Trophoblast cell (in vitro differentiated cells and primary cell): Measurements from ENCODE around the gene PLEKHA5.

ENCODE experiments used
- DNase-seq, 2 donors: peaks; one replicate each; pipeline ENCODE4 v3.0.0-alpha.2; 2016
- H2AFZ ChIP-seq: 2 replicates; pipeline ENCODE4 v1.6.1; 2013; ENCODE audit warnings: low read length, moderate library complexity, mild to moderate bottlenecking; ENCODE audit not compliant: insufficient read depth, poor library complexity
- H2AK5ac ChIP-seq: 2 replicates; pipeline ENCODE4 v1.6.1; 2013; ENCODE audit warnings: mild to moderate bottlenecking, low read length
- H2BK120ac ChIP-seq: 2 replicates; pipeline ENCODE4 v1.6.1; 2013; ENCODE audit warnings: low read length, mild to moderate bottlenecking, moderate library complexity; ENCODE audit not compliant: insufficient read depth, poor library complexity
- H2BK12ac ChIP-seq: 2 replicates; pipeline ENCODE4 v1.6.1; 2013; ENCODE audit warnings: mild to moderate bottlenecking, low read length, moderate library complexity
- H2BK5ac ChIP-seq: 2 replicates; pipeline ENCODE4 v1.6.1; 2013; ENCODE audit warnings: low read length, low read depth, moderate library complexity, mild to moderate bottlenecking; ENCODE audit not compliant: poor library complexity
- H3K14ac ChIP-seq: 2 replicates; pipeline ENCODE4 v1.6.1; 2013; ENCODE audit warnings: mild to moderate bottlenecking, low read length
- H3K18ac ChIP-seq: 2 replicates; pipeline ENCODE4 v1.6.1; 2013; ENCODE audit warnings: mild to moderate bottlenecking, low read length
- H3K23ac ChIP-seq: 2 replicates; pipeline ENCODE4 v1.6.1; 2013; ENCODE audit warnings: low read length
- H3K27ac ChIP-seq: 2 replicates; pipeline ENCODE4 v1.5.1; 2013; ENCODE audit warnings: low read depth, mild to moderate bottlenecking, inconsistent platforms, low read length, moderate library complexity
- H3K27me3 ChIP-seq: 2 replicates; pipeline ENCODE4 v1.6.1; 2013; ENCODE audit warnings: inconsistent platforms, mild to moderate bottlenecking, low read length, moderate library complexity; ENCODE audit not compliant: insufficient read depth
- H3K36me3 ChIP-seq, 2 experiments: 1 replicate in 1 of 2; 2 replicates in 1 of 2; pipeline ENCODE4 v1.6.1; 2013; ENCODE audit warnings: low read length in 2 of 2, mild to moderate bottlenecking in 2 of 2, moderate library complexity in 1 of 2; ENCODE audit not compliant: insufficient read depth in 2 of 2, control insufficient read depth in 1 of 2
- H3K4ac ChIP-seq: 2 replicates; pipeline ENCODE4 v1.6.1; 2013; ENCODE audit warnings: low read depth, mild to moderate bottlenecking, low read length, moderate library complexity
- H3K4me1 ChIP-seq, 2 experiments: 1 replicate in 1 of 2; 2 replicates in 1 of 2; pipeline ENCODE4 v1.6.1; 2013; ENCODE audit warnings: low read length in 2 of 2, mild to moderate bottlenecking in 2 of 2, moderate library complexity in 1 of 2; ENCODE audit not compliant: insufficient read depth in 2 of 2, control insufficient read depth in 1 of 2
- H3K4me2 ChIP-seq: 2 replicates; pipeline ENCODE4 v1.6.1; 2013; ENCODE audit warnings: inconsistent platforms, mild to moderate bottlenecking, low read length, moderate library complexity
- H3K4me3 ChIP-seq: 2 replicates; pipeline ENCODE4 v1.5.1; 2013; ENCODE audit warnings: mild to moderate bottlenecking, low read depth, low read length, inconsistent platforms
- H3K79me1 ChIP-seq: one replicate; pipeline ENCODE4 v1.6.1; 2013; ENCODE audit warnings: low read length
- H3K79me2 ChIP-seq: 2 replicates; pipeline ENCODE4 v1.6.1; 2013; ENCODE audit warnings: low read length, mild to moderate bottlenecking; ENCODE audit not compliant: control insufficient read depth, insufficient read depth, poor library complexity
- H3K9ac ChIP-seq: 2 replicates; pipeline ENCODE4 v1.6.1; 2013; ENCODE audit warnings: mild to moderate bottlenecking, low read length
- H3K9me3 ChIP-seq: 2 replicates; pipeline ENCODE4 v1.6.1; 2013; ENCODE audit warnings: low read depth, mild to moderate bottlenecking, control low read depth, inconsistent platforms, low read length; ENCODE audit not compliant: insufficient read depth
- H4K12ac ChIP-seq: 2 replicates; pipeline ENCODE4 v1.6.1; 2013; ENCODE audit warnings: low read depth, mild to moderate bottlenecking, low read length, moderate library complexity
- H4K8ac ChIP-seq: 2 replicates; pipeline ENCODE4 v1.6.1; 2013; ENCODE audit warnings: low read depth, mild to moderate bottlenecking, low read length, moderate library complexity
- H4K91ac ChIP-seq: one replicate; pipeline ENCODE4 v1.6.1; 2013; ENCODE audit warnings: low read depth, mild to moderate bottlenecking, low read length, moderate library complexity
- WGBS: extraction: QIAGEN DNeasy Blood & Tissue Kit; methylation state at CpG from one replicate; pipeline ENCODE4 v1.1.7; 2013; ENCODE audit warnings: missing lambda C conversion rate; ENCODE audit not compliant: insufficient read length, insufficient coverage; ENCODE audit errors: extremely low coverage; 5-methylcytosine and 5-hydroxymethylcytosine counted together

PLEKHA5 gene

DNA sequence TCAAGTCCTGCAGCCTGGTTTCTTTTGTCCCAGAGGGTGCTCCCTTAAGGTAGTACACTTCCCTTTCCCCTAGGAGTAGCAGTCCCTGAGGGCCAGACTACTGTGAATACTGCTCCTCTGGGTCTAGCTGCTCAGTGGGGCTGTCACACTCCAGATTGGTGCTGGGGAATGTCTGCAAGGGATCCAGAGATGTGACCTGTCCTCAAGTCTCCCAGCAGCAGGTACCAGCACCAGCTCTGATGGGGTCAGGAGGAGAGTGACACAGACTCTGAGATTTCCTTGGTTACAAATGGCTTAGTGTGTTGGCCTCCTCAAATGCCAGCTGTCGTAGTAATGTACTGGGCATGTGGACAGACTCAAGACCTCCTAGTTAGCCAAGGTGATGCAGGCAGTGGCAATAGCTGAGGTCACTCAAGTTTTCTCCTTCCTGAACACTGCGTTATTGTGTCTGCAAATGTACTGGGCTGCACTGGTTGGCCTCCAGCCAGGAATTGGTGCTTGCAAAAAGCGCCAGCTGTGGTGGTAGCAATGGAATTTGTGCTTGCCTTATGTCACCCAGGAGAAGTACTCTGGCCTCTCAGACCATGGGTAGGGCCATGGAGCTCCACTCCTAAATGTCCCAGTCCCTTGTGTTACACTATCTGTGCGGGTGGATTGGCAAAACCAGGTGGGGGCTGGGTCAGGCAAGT lies 273.4 kb downstream of the PLEKHA5 start:
- Histone ChIP-seq H4K8ac (no peak overlapping the region), H2BK120ac (no peak overlapping the region), H2BK5ac (no peak overlapping the region), H3K14ac (no peak overlapping the region), H3K27ac (no peak overlapping the region), H4K91ac (no peak overlapping the region), H3K79me1 (no peaks in the 10 kb centered on the region), H2BK12ac (no peak overlapping the region), H3K27me3 (no peaks in the 10 kb centered on the region), H3K18ac (no peak overlapping the region), H3K36me3 (no peaks in the 10 kb centered on the region), H3K23ac (no peak overlapping the region), H3K4me1 (peaks cover 8 to 10% of the 10 kb centered on the region in 2 experiments), H3K9ac (no peak overlapping the region), H2AFZ (no peak overlapping the region), H2AK5ac (no peak overlapping the region), H3K4me3 (no peak overlapping the region), H3K79me2 (no peaks in the 10 kb centered on the region), H3K9me3 (no peaks in the 10 kb centered on the region), H4K12ac (no peak overlapping the region), H3K4ac (no peak overlapping the region), H3K4me2 (no peak overlapping the region)
- DNase-seq: peak; percentile 81 to 84
- WGBS: no CpG with 5 or more reads among the region's 4 CpGs

DNA sequence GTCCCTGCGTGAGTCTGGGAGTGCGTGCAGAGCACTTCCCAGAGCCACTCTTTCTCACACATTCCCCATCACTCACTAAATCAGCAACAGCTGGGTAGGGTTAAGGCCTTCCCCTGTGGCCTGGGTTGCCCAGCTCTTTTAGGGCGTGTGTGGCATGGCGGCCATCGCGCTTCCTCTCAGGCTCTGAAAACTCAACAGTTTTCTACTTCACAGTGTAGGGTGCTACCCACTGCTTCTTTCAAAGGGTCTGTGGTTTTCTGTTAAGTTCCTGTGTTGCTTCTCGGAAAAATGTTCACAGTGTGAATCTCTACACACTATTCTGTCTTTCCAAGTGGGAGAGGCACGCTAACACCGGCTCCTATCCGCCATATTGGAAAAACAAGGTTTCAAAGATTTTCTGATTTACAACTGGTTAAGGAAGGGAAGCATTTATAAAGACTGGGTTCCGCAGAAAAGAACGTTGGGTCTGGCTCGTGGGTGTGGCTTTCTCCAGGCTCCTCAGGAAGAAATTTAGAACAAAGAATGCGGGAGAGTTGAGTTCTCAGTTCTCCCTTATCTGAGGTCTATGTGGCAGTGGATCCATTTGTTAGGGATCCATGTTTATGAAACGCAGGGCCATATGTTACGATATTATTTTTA lies 274.8 kb downstream of the PLEKHA5 start:
- H2AK5ac ChIP-seq: no peak overlapping the region
- H2AFZ ChIP-seq: no peak overlapping the region
- no peak overlapping the region for H3K18ac ChIP-seq
- H2BK120ac ChIP-seq: no peak overlapping the region
- H4K8ac ChIP-seq: no peak overlapping the region
- H3K36me3 ChIP-seq: no peaks in the 10 kb centered on the region
- no peaks in the 10 kb centered on the region for H3K79me2 ChIP-seq
- no peak overlapping the region for H3K23ac ChIP-seq
- no peak overlapping the region for H2BK12ac ChIP-seq
- H3K79me1 ChIP-seq: no peaks in the 10 kb centered on the region
- H4K91ac ChIP-seq: no peak overlapping the region
- H3K4me3 ChIP-seq: no peak overlapping the region
- no peaks in the 10 kb centered on the region for H3K9me3 ChIP-seq
- no CpG with 5 or more reads among the region's 16 CpGs for WGBS
- H3K4me1 ChIP-seq: peaks cover 8 to 10% of the 10 kb centered on the region in 2 experiments
- no peak overlapping the region for H3K27ac ChIP-seq
- no peak overlapping the region for H3K4me2 ChIP-seq
- no peak overlapping the region for H3K4ac ChIP-seq
- H4K12ac ChIP-seq: no peak overlapping the region
- peak; percentile 28 to 63 for DNase-seq
- H3K27me3 ChIP-seq: no peaks in the 10 kb centered on the region
- H3K9ac ChIP-seq: no peak overlapping the region
- no peak overlapping the region for H2BK5ac ChIP-seq
- no peak overlapping the region for H3K14ac ChIP-seq

DNA sequence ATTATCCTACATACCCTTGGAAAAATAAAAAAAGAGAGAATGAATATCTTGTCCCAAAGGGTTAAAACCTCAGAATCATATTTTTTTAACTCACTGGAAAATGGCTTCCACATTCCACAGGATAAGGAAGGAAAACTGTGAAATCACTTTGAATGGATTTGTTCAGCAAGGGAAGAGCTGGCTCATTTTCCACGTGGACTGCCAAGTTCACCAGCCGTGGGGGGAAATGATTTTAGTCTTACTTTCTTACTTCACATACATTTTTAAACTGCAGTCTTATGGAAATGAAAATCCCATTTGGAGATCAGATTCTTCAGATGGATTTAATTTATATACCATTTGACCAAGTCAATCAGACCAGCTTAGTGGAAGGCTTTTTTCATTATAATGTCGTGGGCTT lies 279.8 kb downstream of the PLEKHA5 start:
- H3K23ac ChIP-seq: no peak overlapping the region
- H3K79me1 ChIP-seq: no peaks in the 10 kb centered on the region
- no peaks in the 10 kb centered on the region for H3K27me3 ChIP-seq
- no peak overlapping the region for H3K9ac ChIP-seq
- H3K79me2 ChIP-seq: no peaks in the 10 kb centered on the region
- H4K8ac ChIP-seq: no peak overlapping the region
- no peak overlapping the region for H4K91ac ChIP-seq
- no peaks in the 10 kb centered on the region for H3K36me3 ChIP-seq
- H2AFZ ChIP-seq: no peak overlapping the region
- no peak overlapping the region for H4K12ac ChIP-seq
- H3K27ac ChIP-seq: no peak overlapping the region
- no peak overlapping the region for H2BK120ac ChIP-seq
- no peaks in the 10 kb centered on the region for H3K9me3 ChIP-seq
- H3K4me2 ChIP-seq: no peak overlapping the region
- H2BK5ac ChIP-seq: no peak overlapping the region
- no CpG with 5 or more reads among the region's 3 CpGs for WGBS
- H3K4me1 ChIP-seq: peaks cover 2 to 4% of the 10 kb centered on the region in 2 experiments
- H3K14ac ChIP-seq: no peak overlapping the region
- no peak overlapping the region for H2AK5ac ChIP-seq
- no peak overlapping the region for H3K4me3 ChIP-seq
- H2BK12ac ChIP-seq: no peak overlapping the region
- H3K18ac ChIP-seq: no peak overlapping the region
- DNase-seq: no peak
- H3K4ac ChIP-seq: no peak overlapping the region

DNA sequence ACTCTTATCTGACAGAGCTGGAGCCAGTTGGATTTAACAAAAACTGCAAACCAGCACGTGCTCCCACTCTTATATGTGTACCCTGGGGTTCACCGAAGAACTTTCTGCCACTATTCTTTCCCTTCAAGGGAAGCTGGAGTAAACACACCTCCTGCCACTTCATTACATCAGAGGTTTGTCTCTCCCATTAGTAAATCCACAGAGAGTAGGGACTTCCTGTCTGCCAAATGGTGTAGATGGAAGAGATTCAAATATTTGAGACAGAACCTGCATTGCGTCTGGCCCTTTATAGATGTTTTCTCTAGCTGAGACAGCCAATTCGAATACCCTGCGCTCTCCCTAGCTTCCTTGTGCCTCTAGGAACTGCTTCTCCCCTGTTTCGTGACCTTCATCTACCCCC lies 280.7 kb downstream of the PLEKHA5 start:
- no peaks in the 10 kb centered on the region for H3K79me1 ChIP-seq
- H4K91ac ChIP-seq: no peak overlapping the region
- H2BK120ac ChIP-seq: no peak overlapping the region
- H3K4ac ChIP-seq: no peak overlapping the region
- no peak overlapping the region for H2AFZ ChIP-seq
- H2AK5ac ChIP-seq: no peak overlapping the region
- no peak overlapping the region for H3K23ac ChIP-seq
- H3K9me3 ChIP-seq: no peaks in the 10 kb centered on the region
- no peaks in the 10 kb centered on the region for H3K36me3 ChIP-seq
- H4K8ac ChIP-seq: no peak overlapping the region
- peak overlapping the region; percentile 31 for H2BK12ac ChIP-seq
- no peak overlapping the region for H2BK5ac ChIP-seq
- no peaks in the 10 kb centered on the region for H3K27me3 ChIP-seq
- peak overlapping the region; percentile 21 for H3K4me2 ChIP-seq
- H3K18ac ChIP-seq: no peak overlapping the region
- H4K12ac ChIP-seq: no peak overlapping the region
- no peak overlapping the region for H3K14ac ChIP-seq
- H3K4me3 ChIP-seq: no peak overlapping the region
- WGBS: no CpG with 5 or more reads among the region's 6 CpGs
- no peak for DNase-seq
- no peaks in the 10 kb centered on the region for H3K79me2 ChIP-seq
- H3K9ac ChIP-seq: no peak overlapping the region
- H3K4me1 ChIP-seq: peaks cover 2 to 4% of the 10 kb centered on the region in 2 experiments
- H3K27ac ChIP-seq: no peak overlapping the region
